CMK (cell line): Measurements from ENCODE around the gene CLDN12.

Source experiments
- DNase-seq: peaks from one replicate; pipeline ENCODE4 v3.0.0-alpha.2; 2010; ENCODE audit warnings: low read depth

The CLDN12 gene

GRCh38 chr7:90403174-90404113 lies at the start of gene CLDN12:
Gene CLDN12 (plus strand): TSS chr7:90403461. CDS start chr7:90412677, 9,216 bp downstream.
- peak; percentile 42 for DNase-seq

DNA sequence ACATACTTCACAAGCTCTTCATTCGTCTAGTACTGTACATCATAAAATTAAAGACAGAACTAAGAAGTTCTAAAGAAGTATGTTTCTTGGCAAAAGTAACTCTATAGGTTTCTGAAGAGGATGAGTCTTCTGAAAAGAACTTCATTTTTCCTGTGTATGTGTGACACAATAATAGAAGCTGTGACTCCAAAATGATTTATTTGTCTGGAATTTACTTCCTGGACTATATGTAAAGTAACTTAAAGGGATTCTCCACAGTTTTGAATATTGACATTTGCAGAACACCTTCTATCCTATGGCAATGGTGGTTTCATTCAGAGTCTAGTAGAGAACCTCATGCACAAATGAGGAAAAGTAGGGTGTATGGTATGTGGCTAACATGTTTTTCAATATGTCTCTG lies 19.8 kb upstream of the CLDN12 start:
- no peak for DNase-seq

GRCh38 chr7:90383861-90384260 lies 19.4 kb upstream of the CLDN12 start:
- DNase-seq = no peak

DNA sequence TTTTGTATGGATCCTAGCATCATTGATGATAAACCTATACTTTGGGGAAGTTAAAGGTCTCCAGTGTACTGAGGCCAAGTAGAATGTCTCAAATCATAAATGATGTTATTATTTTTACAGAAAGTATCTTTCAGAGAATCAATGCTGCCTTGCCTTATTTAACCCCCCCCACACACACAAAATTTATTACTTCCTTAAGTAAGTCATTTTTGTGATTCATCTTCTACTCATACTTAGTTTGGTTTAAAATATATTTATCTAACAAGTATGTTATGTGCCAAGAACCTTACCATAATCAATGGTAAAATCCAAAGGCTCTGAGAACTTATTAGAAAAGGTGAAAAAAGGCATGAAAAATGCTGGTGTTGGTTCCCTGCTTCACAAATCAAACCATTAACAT lies 18.8 kb upstream of the CLDN12 start:
- DNase-seq = no peak

DNA sequence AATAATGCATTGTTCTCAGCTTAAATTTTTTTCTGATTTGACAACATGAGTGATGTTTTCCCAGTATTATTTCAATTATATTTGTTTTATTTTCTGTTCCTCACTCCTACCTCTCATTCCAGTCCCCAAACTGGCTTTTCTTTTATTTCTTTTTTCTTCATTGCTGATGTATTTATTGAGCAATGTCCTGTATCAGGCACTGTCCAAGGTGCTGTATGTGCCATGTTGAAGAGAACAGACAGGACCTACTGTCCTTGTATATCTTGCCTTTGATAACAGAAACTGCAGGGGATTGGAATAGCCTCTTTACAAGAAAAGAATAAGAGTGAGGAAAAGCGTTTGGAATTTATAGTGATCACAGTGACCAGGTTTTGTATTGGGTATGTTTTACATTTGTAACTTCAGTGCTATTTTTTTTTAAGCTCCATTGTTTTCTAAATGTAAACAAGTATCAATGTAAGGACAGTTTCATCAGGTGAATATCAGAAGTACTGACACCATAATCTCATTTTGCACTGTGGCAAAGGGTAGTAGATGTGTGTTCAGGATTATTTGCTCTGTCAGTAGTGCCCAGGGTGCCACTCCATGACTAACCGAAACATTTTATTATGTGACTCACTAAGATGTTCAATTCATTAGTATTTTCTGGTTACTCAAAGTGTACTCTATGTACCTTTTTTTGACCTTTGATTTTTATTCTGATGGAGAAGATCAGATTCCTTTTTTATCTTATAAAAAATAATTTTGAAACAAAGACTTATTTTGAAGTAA lies 15.6 kb upstream of the CLDN12 start:
- no peak for DNase-seq

DNA sequence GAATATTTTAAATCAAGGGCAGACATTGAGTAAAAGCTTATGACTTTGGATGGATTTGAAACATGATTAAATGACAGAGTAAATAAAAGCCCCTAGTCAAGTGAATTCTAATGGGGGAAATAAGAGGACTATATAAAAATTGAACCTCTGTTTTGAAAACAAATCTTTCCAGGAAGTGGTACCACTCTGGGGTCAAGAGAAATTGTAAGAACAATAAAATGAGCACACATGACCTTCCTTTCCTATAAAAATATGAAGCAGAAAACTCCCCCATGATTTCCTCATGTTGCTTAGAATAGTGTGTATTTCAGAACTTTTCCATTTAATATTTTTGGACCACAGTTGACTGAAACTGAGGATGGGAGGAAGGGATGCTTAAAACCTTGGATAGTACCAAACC lies 12.3 kb upstream of the CLDN12 start:
- DNase-seq = no peak

DNA sequence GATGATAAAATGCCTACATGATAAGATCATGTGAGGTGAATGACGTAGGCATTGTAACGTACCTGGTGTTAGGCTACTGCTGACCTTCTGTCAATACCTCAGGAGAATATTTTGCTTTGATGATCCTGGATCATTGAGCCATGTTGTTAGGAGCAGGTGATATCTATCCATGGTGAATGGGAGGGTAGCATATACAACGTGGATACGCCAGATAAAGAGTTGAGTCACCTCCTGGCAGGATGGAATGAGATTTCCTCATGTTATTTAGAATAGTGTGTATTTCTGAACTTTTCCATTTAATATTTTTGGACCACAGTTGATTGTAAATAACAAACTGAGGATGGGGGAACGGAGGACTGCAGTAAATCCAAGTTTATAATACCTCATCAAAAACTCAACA lies 11.8 kb upstream of the CLDN12 start:
- DNase-seq = no peak

GRCh38 chr7:90396420-90396819 lies 6.8 kb upstream of the CLDN12 start:
- no peak for DNase-seq

- DNase-seq = no peak
Observed at GRCh38 chr7:90401989-90402388, 1.3 kb upstream of the CLDN12 start.

DNA sequence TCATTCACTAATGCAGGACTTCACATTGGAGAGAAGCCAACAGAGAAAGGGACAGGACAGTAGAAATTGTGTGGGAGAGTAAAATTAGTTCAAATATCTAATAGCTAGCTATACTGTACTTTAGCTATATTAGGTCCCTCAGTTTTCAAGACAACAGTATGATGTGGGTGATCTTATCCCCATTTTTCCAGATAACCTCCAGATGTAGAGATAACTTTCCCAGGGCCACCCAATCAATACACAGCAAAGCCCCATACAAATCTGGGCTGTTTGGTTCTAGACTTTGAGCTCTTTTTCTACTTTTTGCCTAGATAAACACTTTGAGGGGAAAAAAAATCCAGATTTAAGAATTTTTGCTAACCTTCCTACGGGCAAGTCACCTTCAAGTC lies 482 bp upstream of the CLDN12 start:
- no peak for DNase-seq

- DNase-seq = no peak
Observed at GRCh38 chr7:90404777-90405176, 1.5 kb downstream of the CLDN12 start.

GRCh38 chr7:90407484-90407821 lies 4.2 kb downstream of the CLDN12 start:
- DNase-seq = no peak

DNA sequence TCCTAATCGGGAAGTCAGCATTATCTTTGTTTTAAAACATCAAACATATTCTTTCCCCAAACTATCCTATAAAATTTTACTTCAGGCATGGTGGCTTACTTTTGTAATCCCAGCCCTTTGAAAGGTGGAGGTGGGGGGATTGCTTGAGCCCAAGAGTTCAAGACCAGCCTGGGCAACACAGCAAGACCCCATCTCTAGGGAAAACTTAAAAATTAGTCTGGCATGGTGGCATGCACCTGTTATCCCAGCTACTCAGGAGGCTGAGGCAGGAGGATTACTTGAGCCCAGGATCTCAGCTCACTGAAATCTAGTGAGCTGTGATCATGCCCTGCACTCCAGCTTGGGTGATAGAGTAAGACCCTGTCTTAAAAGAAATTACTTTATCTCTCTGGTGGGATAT lies 4.9 kb downstream of the CLDN12 start:
- no peak for DNase-seq

DNA sequence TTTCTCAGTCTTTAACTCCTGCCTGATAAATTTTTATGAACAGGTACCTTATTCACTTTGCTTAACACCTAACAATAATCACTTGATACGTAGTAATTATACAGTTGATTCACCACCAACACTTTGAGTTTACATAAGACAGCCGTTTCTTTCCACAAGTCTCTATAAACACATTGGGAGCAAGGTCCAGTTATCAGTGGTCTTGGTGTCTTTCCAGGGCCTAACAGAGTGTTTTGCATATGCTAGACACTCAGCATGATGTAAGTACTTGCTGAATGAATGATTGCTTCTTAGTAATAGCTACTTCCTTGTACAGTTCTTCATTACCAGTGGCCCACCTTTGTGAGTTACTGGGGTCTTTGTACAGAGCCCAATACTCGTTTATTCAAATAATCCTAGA lies 6.4 kb downstream of the CLDN12 start:
- no peak for DNase-seq

DNA sequence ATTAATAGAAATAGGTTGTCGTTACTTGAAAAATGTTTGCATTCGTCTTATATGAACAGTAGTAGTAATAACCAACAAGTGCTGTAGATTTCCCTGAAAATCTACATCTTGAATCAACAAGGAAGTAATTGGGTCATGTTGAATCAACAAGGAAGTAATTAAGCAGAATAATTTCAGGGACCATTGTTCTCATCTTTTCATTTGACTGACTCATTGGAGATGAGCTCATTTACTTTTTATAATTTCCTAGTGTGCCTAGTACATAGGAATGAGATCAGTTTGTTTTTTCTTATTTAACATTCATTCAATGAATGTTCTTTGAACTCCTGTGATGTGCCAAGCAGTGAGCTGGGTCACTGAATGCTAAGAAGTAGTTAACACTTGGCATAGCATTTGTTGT lies 8.2 kb downstream of the CLDN12 start:
- DNase-seq = no peak

GRCh38 chr7:90412458-90413184 lies 9.4 kb downstream of the CLDN12 start:
- no peak for DNase-seq

DNA sequence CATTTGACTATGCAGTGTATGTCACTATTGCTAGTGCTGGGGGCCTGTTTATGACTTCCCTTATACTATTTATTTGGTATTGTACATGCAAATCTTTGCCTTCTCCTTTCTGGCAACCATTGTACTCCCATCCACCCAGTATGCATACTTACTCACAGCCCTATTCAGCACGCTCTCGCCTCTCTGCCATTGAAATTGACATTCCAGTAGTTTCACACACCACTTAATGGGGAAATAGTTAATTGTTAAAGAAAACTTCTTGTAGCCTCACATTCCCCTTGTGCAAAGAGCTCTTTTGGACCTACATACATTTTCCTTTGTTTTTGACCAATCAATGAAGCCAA lies 9.9 kb downstream of the CLDN12 start:
- DNase-seq = no peak

- no peak for DNase-seq
Observed at GRCh38 chr7:90421651-90422050, 18.4 kb downstream of the CLDN12 start.

DNA sequence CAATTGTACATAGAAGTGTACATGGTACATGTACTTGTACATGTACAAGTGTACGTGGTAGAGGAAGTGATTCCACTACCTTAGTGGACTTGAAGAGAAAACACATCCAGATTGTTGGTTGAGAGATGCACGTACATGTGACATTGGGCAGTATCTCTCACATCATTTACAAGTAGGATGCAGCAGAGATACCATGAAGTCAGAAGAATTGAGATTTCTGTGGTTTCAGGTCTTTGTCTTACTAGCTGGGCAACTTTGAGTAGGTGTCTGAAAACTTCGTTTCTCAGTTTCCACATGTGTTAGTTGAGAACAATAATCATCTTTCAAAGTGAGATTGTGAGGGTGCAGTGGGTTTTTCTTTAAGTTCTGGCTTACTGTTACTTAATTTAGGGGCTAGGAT lies 21.5 kb downstream of the CLDN12 start:
- DNase-seq = no peak

- DNase-seq = no peak
Observed at GRCh38 chr7:90425376-90425775, 22.1 kb downstream of the CLDN12 start.

GRCh38 chr7:90430614-90431460 lies 27.6 kb downstream of the CLDN12 start:
- DNase-seq = no peak

DNA sequence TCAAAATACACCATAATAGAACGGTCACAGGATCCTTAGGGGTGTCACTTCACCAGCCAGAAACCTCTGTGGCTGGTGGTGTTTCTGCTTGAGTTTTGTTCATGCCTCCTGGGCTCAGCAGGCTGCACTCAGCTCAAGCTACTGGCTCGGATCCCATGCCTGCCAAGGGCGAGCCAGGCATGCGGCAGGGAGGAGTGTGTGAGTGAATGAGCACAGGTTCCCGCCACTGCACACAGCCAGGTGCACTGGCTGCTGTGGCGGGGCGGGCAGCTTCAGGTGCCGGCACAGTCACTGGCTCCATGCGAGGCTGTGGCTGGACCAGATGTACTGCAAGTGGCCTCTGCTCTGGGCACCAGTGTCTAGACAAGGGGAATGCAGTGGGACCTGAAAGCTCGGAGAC lies 29.5 kb downstream of the CLDN12 start:
- no peak for DNase-seq
